Stimulated activated CD4-positive, alpha-beta T cell treated with anti-CD3 and anti-CD28 coated beads, Interleukin-2, amount 100 ng/mL, for 24 hours (primary cell): ENCODE data around the gene MARCHF3.
"Not testable (repeated sequence)": the region's sequence is repeated elsewhere in the genome, so short reads cannot be mapped to it uniquely, and the experiment has no call there.

Experiments
- DNase-seq, 2 donors: peaks; one replicate each; pipeline ENCODE4 v3.0.0-alpha.2; 2020

Gene MARCHF3

DNA sequence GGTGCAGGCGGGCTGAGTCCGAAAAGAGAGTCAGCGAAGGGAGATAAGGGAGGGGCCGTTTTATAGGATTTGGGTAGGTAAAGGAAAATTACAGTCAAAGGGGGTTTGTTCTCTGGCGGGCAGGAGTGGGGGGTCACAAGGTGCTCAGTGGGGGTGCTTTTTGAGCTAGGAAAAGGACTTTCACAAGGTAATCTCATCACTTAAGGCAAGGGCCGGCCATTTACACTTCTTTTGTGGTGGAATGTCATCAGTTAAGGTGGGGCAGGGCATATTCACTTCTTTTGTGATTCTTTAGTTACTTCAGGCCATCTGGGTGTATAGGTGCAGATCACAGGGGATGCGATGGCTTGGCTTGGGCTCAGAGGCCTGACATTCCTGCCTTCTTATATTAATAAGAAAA is 191.0 kb downstream of the MARCHF3 start:
- not testable (repeated sequence) for DNase-seq

GRCh38 chr5:126837906-126838539 is 192.3 kb downstream of the MARCHF3 start:
- DNase-seq = no peak

- DNase-seq = no peak
These were observed 193.1 kb downstream of the MARCHF3 start for GRCh38 chr5:126837242-126837641.

GRCh38 chr5:126836778-126837177 is 193.6 kb downstream of the MARCHF3 start:
- no peak for DNase-seq

DNA sequence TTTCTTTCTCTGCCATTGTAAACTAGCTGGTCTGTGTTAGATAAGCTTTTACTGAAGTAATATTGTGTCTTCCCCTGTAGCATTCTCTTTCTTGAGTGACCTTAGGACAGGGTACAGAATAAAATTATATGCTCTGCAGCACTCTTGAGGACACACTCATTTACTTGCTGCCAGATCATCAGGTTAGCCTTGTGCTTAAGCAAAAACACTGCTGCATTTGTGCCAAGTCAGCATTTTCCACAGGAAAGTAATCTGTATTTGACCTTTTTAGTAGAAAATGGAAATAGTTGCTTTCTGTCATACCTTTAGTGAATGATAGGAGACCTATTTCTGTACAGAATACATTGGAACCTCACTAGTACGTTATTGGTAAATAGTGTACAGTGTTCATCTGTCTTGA is 199.2 kb downstream of the MARCHF3 start:
- DNase-seq = no peak

DNA sequence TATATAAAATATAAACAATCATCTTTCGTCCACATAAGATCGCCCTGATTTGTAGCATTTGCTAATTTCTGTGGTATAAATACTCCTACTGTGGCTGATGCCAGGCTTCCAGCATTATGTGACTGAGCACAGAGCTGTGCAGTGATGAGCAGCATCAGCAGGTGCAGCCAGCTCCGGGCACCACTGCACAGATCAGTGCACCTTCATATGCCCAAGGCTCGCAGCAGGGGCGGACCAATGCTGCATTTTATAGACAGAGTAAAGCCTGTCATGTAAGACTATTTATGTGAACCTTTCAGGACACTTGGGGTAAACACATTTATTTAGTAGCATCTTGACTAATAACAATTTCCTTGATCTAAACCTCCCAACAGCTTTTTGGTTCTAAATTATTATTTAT is 200.3 kb downstream of the MARCHF3 start:
- no peak for DNase-seq

DNA sequence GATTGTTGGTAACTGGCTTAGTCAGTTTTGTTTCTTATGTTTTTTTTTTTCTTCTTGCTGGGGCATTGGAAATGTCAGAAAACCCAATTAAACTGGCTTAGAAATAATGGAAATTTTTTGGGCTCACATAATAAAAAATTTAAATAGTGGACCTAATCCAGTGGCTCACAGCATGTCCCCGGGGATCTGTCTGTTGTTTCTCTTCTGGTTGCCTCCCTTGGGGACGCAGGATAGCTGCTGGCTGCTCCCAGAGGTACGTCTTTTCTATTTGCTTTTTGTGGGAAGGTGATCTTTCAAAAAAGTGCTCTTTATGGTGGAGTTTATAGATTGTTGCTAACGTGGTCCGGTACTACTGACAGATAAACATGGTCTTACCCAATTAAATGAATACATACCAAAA is 201.3 kb downstream of the MARCHF3 start:
- no peak for DNase-seq

GRCh38 chr5:126826619-126827215 is 203.6 kb downstream of the MARCHF3 start:
- DNase-seq = no peak

GRCh38 chr5:126819253-126819652 is 211.1 kb downstream of the MARCHF3 start:
- no peak for DNase-seq

DNA sequence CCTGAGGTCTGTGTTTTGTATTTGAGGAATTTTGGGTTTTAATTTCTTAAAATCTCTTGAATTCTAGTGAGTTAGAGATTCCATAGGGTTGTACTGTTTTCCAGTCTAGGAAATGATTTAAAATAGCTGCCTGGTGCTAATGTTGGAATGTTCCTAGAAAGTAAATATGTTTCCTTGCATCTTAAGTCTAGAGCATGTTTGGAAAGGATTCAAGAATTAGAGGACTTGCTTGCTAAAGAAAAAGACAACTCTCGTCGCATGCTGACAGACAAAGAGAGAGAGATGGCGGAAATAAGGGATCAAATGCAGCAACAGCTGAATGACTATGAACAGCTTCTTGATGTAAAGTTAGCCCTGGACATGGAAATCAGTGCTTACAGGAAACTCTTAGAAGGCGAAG is 211.6 kb downstream of the MARCHF3 start:
- no peak for DNase-seq
